Upper lobe of left lung (tissue), 4 donors: Measurements from ENCODE around the gene CD276.

Source experiments
- CTCF ChIP-seq, 6 experiments: fragments of 450-650 bp in 4 of 6; fragments of 200-600 bp in 2 of 6; sonication (generic) in 2 of 6; IDR thresholded peaks; one replicate each; pipeline ENCODE4 v1.5.1; 2016 to 2019; ENCODE audit warnings: antibody characterized with exemption in 6 of 6
- POLR2A ChIP-seq, 4 donors: fragments of 450-650 bp; IDR thresholded peaks; one replicate each; pipeline ENCODE4 v1.5.1; 2016 to 2017; ENCODE audit warnings: antibody characterized with exemption in 4 of 4, mild to moderate bottlenecking in 2 of 4
- POLR2AphosphoS5 ChIP-seq, 2 donors: sonication (generic); formaldehyde crosslinking; IDR thresholded peaks; one replicate each; pipeline ENCODE4 v1.5.1; 2017; ENCODE audit warnings: antibody characterized with exemption in 2 of 2

- TF ChIP-seq POLR2AphosphoS5 (IDR thresholded peaks at IDR 0.05) (no peak), CTCF (IDR thresholded peaks at IDR 0.05) (no peak), POLR2A (IDR thresholded peaks at IDR 0.05) (no peak)
Measured at GRCh38 chr15:73709686-73710085, 25.5 kb downstream of the CD276 start.
